Fibroblast of mammary gland (primary cell): ENCODE results near the gene VRK2.
"Not testable (repeated sequence)": the region's sequence is repeated elsewhere in the genome, so short reads cannot be mapped to it uniquely, and the experiment has no call there.

ENCODE experiments used
- DNase-seq: peaks from one replicate; pipeline ENCODE4 v3.0.0-alpha.2; 2010; ENCODE audit warnings: low read depth
- H3K4me3 ChIP-seq: 2 replicates; pipeline ENCODE4 v1.5.1; 2011; ENCODE audit warnings: low read depth, mild to moderate bottlenecking, low read length, moderate library complexity; ENCODE audit not compliant: control insufficient read depth
- CTCF ChIP-seq: conservative IDR thresholded peaks from 2 replicates; pipeline ENCODE4 v1.5.1; 2011; ENCODE audit warnings: low read depth, low read length, inconsistent platforms; ENCODE audit not compliant: control insufficient read depth, insufficient read depth

The VRK2 gene

DNA sequence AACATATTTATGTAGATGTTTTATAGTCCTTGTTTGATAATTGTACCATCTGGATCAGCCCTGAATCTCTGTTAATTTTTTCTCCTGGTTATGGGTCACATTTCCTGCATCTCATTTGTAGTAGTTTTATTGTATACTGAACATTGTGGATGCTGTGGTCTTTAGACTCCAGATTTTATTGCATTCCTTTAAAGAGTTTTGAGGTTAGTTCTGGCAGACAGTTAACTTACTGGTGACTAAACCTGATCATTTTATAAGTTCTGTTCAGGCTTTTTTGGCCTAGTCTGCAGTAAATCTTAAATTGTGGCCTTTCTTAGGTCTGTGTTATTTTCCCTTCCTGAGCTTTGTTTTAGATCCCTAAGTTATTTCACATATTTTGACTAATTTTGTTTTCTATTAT, 110.2 kb downstream of the VRK2 start:
- peak; percentile 53 for DNase-seq
- TF ChIP-seq CTCF, result no peak
- no peak overlapping the region for H3K4me3 ChIP-seq

- no peak for TF ChIP-seq CTCF
- no peak for DNase-seq
- no peak overlapping the region for H3K4me3 ChIP-seq
Measured at GRCh38 chr2:58157754-58158153, 111.1 kb downstream of the VRK2 start.

DNA sequence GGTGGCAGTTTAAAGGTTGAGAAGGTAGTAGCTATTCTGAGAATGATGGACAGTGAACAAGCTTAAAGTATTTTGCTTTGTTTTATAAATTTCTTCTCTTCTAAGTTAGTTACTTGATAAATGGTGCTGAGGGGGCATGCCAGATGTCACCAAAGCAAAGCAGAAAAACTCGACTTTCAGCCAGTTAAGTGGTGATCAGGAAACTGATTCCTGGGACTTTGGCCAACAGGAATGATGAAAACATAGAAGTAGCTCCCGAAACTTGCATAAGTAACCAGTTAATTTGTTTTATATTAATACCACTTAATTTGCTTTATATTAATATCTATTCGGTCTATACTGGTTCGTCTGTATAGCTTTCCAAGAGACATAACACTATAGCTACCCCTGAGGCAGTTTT, 111.9 kb downstream of the VRK2 start:
- no peak overlapping the region for H3K4me3 ChIP-seq
- no peak for TF ChIP-seq CTCF
- DNase-seq, result no peak

GRCh38 chr2:58163913-58164312, 117.3 kb downstream of the VRK2 start:
- no peak overlapping the region for H3K4me3 ChIP-seq
- no peak for DNase-seq
- TF ChIP-seq CTCF, result no peak

DNA sequence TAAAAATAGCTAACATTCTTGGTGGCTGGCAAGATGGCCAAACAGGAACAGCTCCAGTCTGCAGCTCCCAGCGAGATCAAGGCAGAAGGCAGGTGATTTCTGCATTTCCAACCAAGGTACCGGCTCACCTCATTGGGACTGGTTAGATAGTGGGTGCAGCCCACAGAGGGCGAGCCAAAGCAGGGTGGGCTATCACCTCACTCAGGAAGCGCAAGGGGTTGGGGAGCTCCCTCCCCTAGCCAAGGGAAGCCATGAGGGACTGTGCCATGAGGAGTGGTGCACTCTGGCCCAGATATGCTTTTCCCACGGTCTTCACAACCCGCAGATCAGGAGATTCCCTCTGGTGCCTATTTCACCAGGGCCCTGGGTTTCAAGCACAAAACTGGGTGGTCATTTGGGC, 121.5 kb downstream of the VRK2 start:
- not testable (repeated sequence) for H3K4me3 ChIP-seq, DNase-seq

DNA sequence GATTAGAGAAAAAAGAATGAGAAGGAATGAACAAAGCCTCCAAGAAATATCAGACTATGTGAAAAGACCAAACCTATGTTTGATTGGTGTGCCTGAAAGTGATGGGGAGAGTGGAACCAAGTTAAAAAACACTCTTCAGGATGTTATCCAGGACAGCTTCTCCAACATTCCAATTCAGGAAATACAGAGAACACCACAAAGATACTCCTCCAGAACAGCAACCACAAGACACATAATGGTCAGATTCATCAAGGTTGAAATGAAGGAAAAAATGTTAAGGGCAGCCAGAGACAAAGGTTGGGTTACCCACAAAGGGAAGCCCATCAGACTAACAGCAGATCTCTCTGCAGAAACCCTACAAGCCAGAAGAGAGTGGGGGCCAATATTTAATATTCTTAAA, 123.2 kb downstream of the VRK2 start:
- H3K4me3 ChIP-seq, DNase-seq: not testable (repeated sequence)

DNA sequence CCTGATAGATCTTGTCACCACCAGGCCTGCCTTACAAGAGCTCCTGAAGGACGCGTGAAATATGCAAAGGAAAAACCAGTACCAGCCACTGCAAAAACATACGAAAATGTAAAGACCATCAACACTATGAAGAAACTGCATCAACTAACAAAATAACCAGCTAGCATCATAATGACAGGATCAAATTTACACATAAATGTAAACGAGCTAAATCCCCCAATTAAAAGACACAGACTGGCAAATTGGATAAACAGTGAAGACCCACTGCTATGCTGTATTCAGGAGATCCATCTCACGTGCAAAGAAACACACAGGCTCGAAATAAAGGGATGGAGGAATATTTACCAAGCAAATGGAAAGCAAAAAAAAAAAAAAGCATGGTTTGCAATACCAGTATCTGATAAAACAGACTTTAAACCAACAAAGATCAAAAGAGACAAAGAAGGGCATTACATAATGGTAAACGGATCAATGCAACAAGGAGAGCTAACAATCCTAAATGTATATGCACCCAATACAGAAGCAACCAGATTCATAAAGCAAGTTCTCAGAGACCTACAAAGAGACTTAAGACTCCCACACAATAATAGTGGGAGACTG, 123.8 kb downstream of the VRK2 start:
- not testable (repeated sequence) for DNase-seq, H3K4me3 ChIP-seq

GRCh38 chr2:58171831-58172230, 125.2 kb downstream of the VRK2 start:
- DNase-seq, result not testable (repeated sequence)

GRCh38 chr2:58177187-58177586, 130.6 kb downstream of the VRK2 start:
- not testable (repeated sequence) for DNase-seq, H3K4me3 ChIP-seq

More at GRCh38 chr2:58171831-58172230, 125.2 kb downstream of the VRK2 start:
- not testable (repeated sequence) for H3K4me3 ChIP-seq

- not testable (repeated sequence) for DNase-seq, H3K4me3 ChIP-seq
Measured at GRCh38 chr2:58180175-58180574, 133.6 kb downstream of the VRK2 start.
